ENCODE data around the gene OBI1. TPM values are rescaled to one million over a fixed set of nuclear protein-coding genes. Genes with fewer than 3 reads are reported as not detected.
A peak's percentile ranks its signal among the peaks of the same experiment; 100 is the strongest.

The OBI1 gene
- total and polyA plus RNA-seq, 10 of the 15 experiments (the other 5 are each of a cell fraction or from before 2014, with no cell fraction given): 15.5 to 34.2 (median 22.0) TPM

- no peak overlapping the region for H3K9ac ChIP-seq (ENCODE audit: control insufficient read depth, insufficient read depth, low read length)
- DNase-seq (ENCODE audit: low read depth, low spot score) (no peak), ATAC-seq (no peak), FAIRE-seq (no peak)
- no peaks in the 10 kb centered on the region for H3K27me3 ChIP-seq (replicated peaks in 1 of 2; ENCODE audit: control insufficient read depth in 2 of 2, insufficient read depth in 2 of 2, low read length in 1 of 2)
- H3K4me1 ChIP-seq (ENCODE audit: control insufficient read depth, insufficient read depth, low read length): no peaks in the 10 kb centered on the region
- peaks cover 73% of the 10 kb centered on the region for H3K79me2 ChIP-seq (ENCODE audit: control insufficient read depth, insufficient read depth, low read length)
- no TSS peak for BruUV-seq (replicated peaks)
- H3K36me3 ChIP-seq (ENCODE audit: control insufficient read depth in 2 of 2, insufficient read depth in 2 of 2, low read length in 1 of 2): no peaks in the 10 kb centered on the region
- intact Hi-C loops (cut with micrococcal nuclease; ENCODE audit: unreplicated experiment): loop anchor here (10.0 kb wide), 1 partner anchor 399 kb away; no protein-coding TSS in a partner anchor
- CTCF ChIA-PET: no interaction called here
- no peaks in the 10 kb centered on the region for H3K9me3 ChIP-seq (replicated peaks; ENCODE audit: control insufficient read depth, insufficient read depth, low read length)
- POLR2A ChIA-PET: no interaction called here
- no peak overlapping the region for H3K4me3 ChIP-seq
- H3K4me2 ChIP-seq (ENCODE audit: control insufficient read depth, insufficient read depth): 0 out of 2 replicates have a peak overlapping the region, but pooled peaks have one; percentile 28
- in situ Hi-C loops (cut with MboI): no loop called here
- TF ChIP-seq RAD21 (IDR thresholded peaks at IDR 0.05; ENCODE audit: insufficient read depth, low read depth, low read length) (no peak), IRF3 (IDR thresholded peaks at IDR 0.05) (no peak), TARDBP (IDR thresholded peaks at IDR 0.05; ENCODE audit: borderline replicate concordance) (no peak), IKZF2 (IDR thresholded peaks at IDR 0.05) (no peak), DPF2 (IDR thresholded peaks at IDR 0.05) (no peak), CREB1 (IDR thresholded peaks at IDR 0.05; ENCODE audit: low read depth) (no peak), RUNX3 (IDR thresholded peaks at IDR 0.05; ENCODE audit: low read length) (no peak), TCF7 (IDR thresholded peaks at IDR 0.05; ENCODE audit: borderline replicate concordance) (no peak), HDGF (IDR thresholded peaks at IDR 0.05) (no peak), SMC3 (IDR thresholded peaks at IDR 0.05; ENCODE audit: borderline replicate concordance, low read length) (no peak), GATAD2B (conservative IDR thresholded peaks at IDR 0.05; ENCODE audit: low read depth) (no peak)
- SMC1A ChIA-PET (ENCODE audit: uncharacterized antibody, unreplicated experiment): interaction anchor here (0.7 to 1.1 kb wide), 2 partner anchors 34 to 62 kb away, joined by 3 read pairs; no protein-coding TSS in a partner anchor
- no peak overlapping the region for H3K27ac ChIP-seq (ENCODE audit: control insufficient read depth, insufficient read depth)
- H2AFZ ChIP-seq (ENCODE audit: control insufficient read depth, low read depth, low read length): no peak overlapping the region
- RAD21 ChIA-PET (ENCODE audit: unreplicated experiment): no interaction called here
- no peaks in the 10 kb centered on the region for H4K20me1 ChIP-seq (ENCODE audit: control insufficient read depth, insufficient read depth)
These were observed 3.0 kb downstream of the OBI1 start for GRCh38 chr13:78655906-78656305.
